ENCODE measurements around the gene GAL3ST3.

GAL3ST3 gene

GRCh38 chr11:66073669-66074068 is 24.7 kb upstream of the GAL3ST3 start:
- no peak for TF ChIP-seq CTCF (conservative IDR thresholded peaks at IDR 0.05; ENCODE audit: low read length)
- H3K4me3 ChIP-seq (ENCODE audit: low read length), result no peak overlapping the region
- DNase-seq (ENCODE audit: low read depth), result no peak

- DNase-seq (ENCODE audit: low read depth), result no peak
- H3K4me3 ChIP-seq (ENCODE audit: low read length), result no peak overlapping the region; the same call in 1 of the 2 replicates
- TF ChIP-seq CTCF (conservative IDR thresholded peaks at IDR 0.05; ENCODE audit: low read length), result no peak
Observed at GRCh38 chr11:66072518-66072917, 23.6 kb upstream of the GAL3ST3 start.

GRCh38 chr11:66072081-66072480 is 23.1 kb upstream of the GAL3ST3 start:
- H3K4me3 ChIP-seq (ENCODE audit: low read length), result peak overlapping the region; percentile 72
- no peak for DNase-seq (ENCODE audit: low read depth)
- TF ChIP-seq CTCF (conservative IDR thresholded peaks at IDR 0.05; ENCODE audit: low read length), result no peak

GRCh38 chr11:66071381-66071801 is 22.4 kb upstream of the GAL3ST3 start:
- DNase-seq (ENCODE audit: low read depth), result no peak
- peak overlapping the region; percentile 72 for H3K4me3 ChIP-seq (ENCODE audit: low read length)
- TF ChIP-seq CTCF (conservative IDR thresholded peaks at IDR 0.05; ENCODE audit: low read length), result no peak

- peak; percentile 28 for DNase-seq (ENCODE audit: low read depth)
- peak overlapping the region; percentile 72 for H3K4me3 ChIP-seq (ENCODE audit: low read length)
- TF ChIP-seq CTCF (conservative IDR thresholded peaks at IDR 0.05; ENCODE audit: low read length), result no peak
Observed at GRCh38 chr11:66070604-66071380, 21.8 kb upstream of the GAL3ST3 start.

- DNase-seq (ENCODE audit: low read depth), result peak; percentile 91
- peak within 1 kb of the TSS; percentile 72 for H3K4me3 ChIP-seq (ENCODE audit: low read length)
- TF ChIP-seq CTCF (conservative IDR thresholded peaks at IDR 0.05; ENCODE audit: low read length), result no peak
Observed at GRCh38 chr11:66069715-66070603, 21.0 kb upstream of the GAL3ST3 start, which contains the start of gene PACS1. Gene PACS1 (plus strand): TSS chr11:66070272. CDS start chr11:66070487, 215 bp downstream.
